Uterus (tissue), 2 donors: ENCODE measurements around the gene CLTB.

Experiments
- POLR2A ChIP-seq, 2 donors: fragments of 450-650 bp; IDR thresholded peaks; one replicate each; pipeline ENCODE4 v1.6.1; 2016; ENCODE audit warnings: antibody characterized with exemption in 2 of 2, mild to moderate bottlenecking in 1 of 2, moderate library complexity in 1 of 2
- TF ChIP-seq, protein P1 (sequence below), 4 experiments: fragments of 200-600 bp in 2 of 4; fragments of 450-650 bp in 2 of 4; sonication (generic) in 2 of 4; IDR thresholded peaks; one replicate each; pipeline ENCODE4 v1.5.1; 2016 to 2019; ENCODE audit warnings: antibody characterized with exemption in 4 of 4, mild to moderate bottlenecking in 2 of 4, moderate library complexity in 1 of 4

DNA sequence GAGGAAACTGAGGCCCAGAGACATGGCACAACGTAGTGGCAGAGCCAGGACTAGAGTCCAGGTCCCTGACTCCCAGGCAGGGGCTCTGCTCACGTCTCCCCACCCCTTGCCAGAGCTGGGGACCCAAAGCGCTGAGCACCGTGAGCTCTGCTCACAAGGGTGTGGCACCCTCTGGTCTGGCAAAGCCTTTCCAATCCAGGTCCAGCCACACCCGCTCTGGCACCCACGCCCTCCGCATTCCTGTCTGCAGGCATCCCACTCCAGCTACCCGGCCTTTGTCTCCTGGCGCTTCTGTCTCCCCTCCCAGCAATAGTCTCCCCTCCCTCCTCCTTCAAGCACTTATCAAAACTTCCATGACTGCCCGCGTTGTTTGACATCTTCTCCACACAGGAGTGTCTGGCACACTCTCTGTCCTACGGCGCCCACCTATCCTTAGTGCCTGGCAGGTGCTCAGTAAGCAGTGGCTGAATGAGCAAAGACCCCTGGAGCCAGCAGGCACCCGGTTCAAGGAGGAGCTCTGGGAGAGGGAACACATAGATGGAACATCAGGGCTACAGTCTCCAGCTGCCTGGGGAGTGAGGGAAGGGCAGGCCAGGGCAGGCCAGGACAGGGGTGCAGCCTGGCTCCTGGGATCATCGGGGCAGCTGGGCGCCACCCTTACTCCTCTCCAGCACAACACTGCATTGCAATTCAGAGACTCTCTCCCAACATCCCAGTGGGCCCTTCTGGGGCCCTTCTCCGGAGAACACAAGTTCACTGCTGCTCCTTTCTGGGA, 15.8 kb downstream of the CLTB start:
- TF ChIP-seq, protein P1, sequence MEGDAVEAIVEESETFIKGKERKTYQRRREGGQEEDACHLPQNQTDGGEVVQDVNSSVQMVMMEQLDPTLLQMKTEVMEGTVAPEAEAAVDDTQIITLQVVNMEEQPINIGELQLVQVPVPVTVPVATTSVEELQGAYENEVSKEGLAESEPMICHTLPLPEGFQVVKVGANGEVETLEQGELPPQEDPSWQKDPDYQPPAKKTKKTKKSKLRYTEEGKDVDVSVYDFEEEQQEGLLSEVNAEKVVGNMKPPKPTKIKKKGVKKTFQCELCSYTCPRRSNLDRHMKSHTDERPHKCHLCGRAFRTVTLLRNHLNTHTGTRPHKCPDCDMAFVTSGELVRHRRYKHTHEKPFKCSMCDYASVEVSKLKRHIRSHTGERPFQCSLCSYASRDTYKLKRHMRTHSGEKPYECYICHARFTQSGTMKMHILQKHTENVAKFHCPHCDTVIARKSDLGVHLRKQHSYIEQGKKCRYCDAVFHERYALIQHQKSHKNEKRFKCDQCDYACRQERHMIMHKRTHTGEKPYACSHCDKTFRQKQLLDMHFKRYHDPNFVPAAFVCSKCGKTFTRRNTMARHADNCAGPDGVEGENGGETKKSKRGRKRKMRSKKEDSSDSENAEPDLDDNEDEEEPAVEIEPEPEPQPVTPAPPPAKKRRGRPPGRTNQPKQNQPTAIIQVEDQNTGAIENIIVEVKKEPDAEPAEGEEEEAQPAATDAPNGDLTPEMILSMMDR (IDR thresholded peaks at IDR 0.05), result no peak
- no peak for TF ChIP-seq POLR2A (IDR thresholded peaks at IDR 0.05)
